H1 (cell line): ENCODE data around the gene THADA.

ENCODE experiments used
- BRCA1 ChIP-seq: IDR thresholded peaks from 2 replicates; pipeline ENCODE4 v1.6.1; 2012; ENCODE audit warnings: low read depth, low read length, improper control_type of control experiment
- EP300 ChIP-seq, 2 experiments: IDR thresholded peaks; 1 replicate in 1 of 2; 2 replicates in 1 of 2; pipeline ENCODE4 v1.6.1; 2011 to 2012; ENCODE audit warnings: low read depth in 2 of 2, low read length in 2 of 2, mild to moderate bottlenecking in 2 of 2, borderline replicate concordance in 1 of 2, inconsistent platforms in 1 of 2, moderate library complexity in 1 of 2
- FOSL1 ChIP-seq: IDR thresholded peaks from 2 replicates; pipeline ENCODE4 v1.6.1; 2011; ENCODE audit warnings: mild to moderate bottlenecking, low read depth, low read length, moderate library complexity; ENCODE audit not compliant: insufficient read depth
- GABPA ChIP-seq: IDR thresholded peaks from 2 replicates; pipeline ENCODE4 v1.6.1; 2011; ENCODE audit warnings: mild to moderate bottlenecking, low read length, moderate library complexity, borderline replicate concordance; ENCODE audit not compliant: insufficient read depth
- JUN ChIP-seq: IDR thresholded peaks from 2 replicates; pipeline ENCODE4 v1.6.1; 2011; ENCODE audit warnings: low read depth, mild to moderate bottlenecking, improper control_type of control experiment, low read length
- KDM4A ChIP-seq: IDR thresholded peaks from one replicate; pipeline ENCODE4 v1.7.1; 2012; ENCODE audit warnings: low read depth, mild to moderate bottlenecking, moderate library complexity, low read length, inconsistent platforms; ENCODE audit not compliant: severe bottlenecking
- POLR2A ChIP-seq, 2 experiments: IDR thresholded peaks; 1 replicate in 1 of 2; 2 replicates in 1 of 2; pipeline ENCODE4 v1.6.1; 2011; ENCODE audit warnings: low read depth in 2 of 2, low read length in 2 of 2, mild to moderate bottlenecking in 2 of 2; ENCODE audit errors: control extremely low read depth in 1 of 2
- POLR2AphosphoS5 ChIP-seq: IDR thresholded peaks from 2 replicates; pipeline ENCODE4 v1.6.1; 2011; ENCODE audit warnings: low read depth, low read length
- RFX5 ChIP-seq: IDR thresholded peaks from 2 replicates; pipeline ENCODE4 v1.6.1; 2011; ENCODE audit warnings: low read depth, low read length, improper control_type of control experiment, borderline replicate concordance
- SAP30 ChIP-seq: fragments of 300-600 bp; sonication (generic); IDR thresholded peaks from 2 replicates; pipeline ENCODE4 v1.7.1; 2012; ENCODE audit warnings: low read length, moderate library complexity, mild to moderate bottlenecking, inconsistent platforms; ENCODE audit not compliant: insufficient read depth, insufficient replicate concordance
- TBP ChIP-seq: IDR thresholded peaks from 2 replicates; pipeline ENCODE4 v1.6.1; 2011; ENCODE audit warnings: low read depth, low read length, improper control_type of control experiment
- USF2 ChIP-seq: IDR thresholded peaks from 2 replicates; pipeline ENCODE4 v1.6.1; 2011; ENCODE audit warnings: low read length, improper control_type of control experiment
- ZNF274 ChIP-seq: IDR thresholded peaks from 2 replicates; pipeline ENCODE4 v1.7.0; 2012; ENCODE audit warnings: low read length, borderline replicate concordance; ENCODE audit errors: extremely low read depth
- TF ChIP-seq, protein P1 (sequence below), 3 experiments: IDR thresholded peaks; 1 replicate in 2 of 3; 2 replicates in 1 of 3; pipeline versions ENCODE4 v1.5.1 to v1.6.1; 2011; ENCODE audit warnings: low read length in 3 of 3, mild to moderate bottlenecking in 3 of 3, inconsistent platforms in 2 of 3, low read depth in 1 of 3, moderate library complexity in 1 of 3; ENCODE audit not compliant: insufficient read depth in 1 of 3; ENCODE audit errors: control extremely low read depth in 1 of 3

DNA sequence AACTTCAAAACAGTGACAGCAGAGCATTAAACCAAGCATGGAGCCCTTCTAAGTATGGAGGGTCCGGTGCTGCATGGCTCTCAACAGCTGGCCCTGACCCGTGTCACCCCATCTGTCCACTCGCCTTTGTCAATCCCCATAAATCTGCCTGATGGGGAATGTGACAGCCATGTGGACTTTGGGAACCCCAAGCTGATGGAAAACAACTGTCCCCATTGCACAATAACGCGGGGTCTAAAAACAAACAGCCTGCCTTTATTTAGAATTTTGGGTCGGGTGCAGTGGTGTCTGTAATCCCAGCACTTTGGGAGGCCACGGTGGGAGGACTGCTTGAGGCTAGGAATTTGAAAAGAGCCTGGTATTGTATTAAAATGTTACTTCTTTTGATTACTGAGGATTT is 17.1 kb upstream of the THADA start:
- TF ChIP-seq, protein P1, sequence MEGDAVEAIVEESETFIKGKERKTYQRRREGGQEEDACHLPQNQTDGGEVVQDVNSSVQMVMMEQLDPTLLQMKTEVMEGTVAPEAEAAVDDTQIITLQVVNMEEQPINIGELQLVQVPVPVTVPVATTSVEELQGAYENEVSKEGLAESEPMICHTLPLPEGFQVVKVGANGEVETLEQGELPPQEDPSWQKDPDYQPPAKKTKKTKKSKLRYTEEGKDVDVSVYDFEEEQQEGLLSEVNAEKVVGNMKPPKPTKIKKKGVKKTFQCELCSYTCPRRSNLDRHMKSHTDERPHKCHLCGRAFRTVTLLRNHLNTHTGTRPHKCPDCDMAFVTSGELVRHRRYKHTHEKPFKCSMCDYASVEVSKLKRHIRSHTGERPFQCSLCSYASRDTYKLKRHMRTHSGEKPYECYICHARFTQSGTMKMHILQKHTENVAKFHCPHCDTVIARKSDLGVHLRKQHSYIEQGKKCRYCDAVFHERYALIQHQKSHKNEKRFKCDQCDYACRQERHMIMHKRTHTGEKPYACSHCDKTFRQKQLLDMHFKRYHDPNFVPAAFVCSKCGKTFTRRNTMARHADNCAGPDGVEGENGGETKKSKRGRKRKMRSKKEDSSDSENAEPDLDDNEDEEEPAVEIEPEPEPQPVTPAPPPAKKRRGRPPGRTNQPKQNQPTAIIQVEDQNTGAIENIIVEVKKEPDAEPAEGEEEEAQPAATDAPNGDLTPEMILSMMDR (IDR thresholded peaks at IDR 0.05; ENCODE audit: control extremely low read depth in 1 of 3, insufficient read depth in 1 of 3, low read depth in 1 of 3, low read length in 3 of 3): no peak
- TF ChIP-seq ZNF274 (no peak), USF2 (no peak), POLR2A (IDR thresholded peaks at IDR 0.05; ENCODE audit: control extremely low read depth in 1 of 2, low read depth in 2 of 2, low read length in 2 of 2) (no peak), KDM4A (no peak), RFX5 (no peak), SAP30 (no peak), JUN (no peak), FOSL1 (no peak), BRCA1 (no peak), GABPA (no peak), POLR2AphosphoS5 (no peak), EP300 (IDR thresholded peaks at IDR 0.05; ENCODE audit: borderline replicate concordance in 1 of 2, low read depth in 2 of 2, low read length in 2 of 2) (no peak), TBP (no peak)
